Neural progenitor cell (in vitro differentiated cells): ENCODE measurements around the gene CXorf65.

Experiments
- EZH2 ChIP-seq: fragments of 200-600 bp; sonication (generic); IDR thresholded peaks from 2 replicates; pipeline ENCODE4 v1.6.1; 2017; ENCODE audit warnings: antibody characterized with exemption, mild to moderate bottlenecking, moderate library complexity
- TF ChIP-seq, protein P1 (sequence below): fragments of 200-600 bp; sonication (generic); IDR thresholded peaks from 2 replicates; pipeline ENCODE4 v1.5.1; 2017; ENCODE audit warnings: antibody characterized with exemption, mild to moderate bottlenecking

DNA sequence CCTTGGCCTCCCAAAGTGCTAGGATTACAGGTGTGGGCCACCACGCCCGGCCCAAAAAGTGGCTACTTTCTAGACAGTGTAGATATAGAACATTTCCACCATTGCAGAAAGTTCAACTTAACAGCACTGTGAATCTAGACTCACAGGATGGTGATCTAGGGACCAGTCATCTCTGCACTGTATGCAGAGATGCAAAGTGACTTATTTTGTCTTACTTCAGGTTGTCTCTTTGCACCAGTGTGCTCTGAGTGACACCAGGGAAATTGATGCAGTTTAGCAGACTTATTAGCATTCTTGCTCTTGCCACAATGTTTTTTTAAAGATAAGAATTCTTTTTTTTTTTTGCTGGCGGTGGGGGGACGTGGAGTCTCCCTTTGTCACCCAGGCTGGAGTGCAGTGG lies 23.7 kb downstream of the CXorf65 start:
- TF ChIP-seq, protein P1, sequence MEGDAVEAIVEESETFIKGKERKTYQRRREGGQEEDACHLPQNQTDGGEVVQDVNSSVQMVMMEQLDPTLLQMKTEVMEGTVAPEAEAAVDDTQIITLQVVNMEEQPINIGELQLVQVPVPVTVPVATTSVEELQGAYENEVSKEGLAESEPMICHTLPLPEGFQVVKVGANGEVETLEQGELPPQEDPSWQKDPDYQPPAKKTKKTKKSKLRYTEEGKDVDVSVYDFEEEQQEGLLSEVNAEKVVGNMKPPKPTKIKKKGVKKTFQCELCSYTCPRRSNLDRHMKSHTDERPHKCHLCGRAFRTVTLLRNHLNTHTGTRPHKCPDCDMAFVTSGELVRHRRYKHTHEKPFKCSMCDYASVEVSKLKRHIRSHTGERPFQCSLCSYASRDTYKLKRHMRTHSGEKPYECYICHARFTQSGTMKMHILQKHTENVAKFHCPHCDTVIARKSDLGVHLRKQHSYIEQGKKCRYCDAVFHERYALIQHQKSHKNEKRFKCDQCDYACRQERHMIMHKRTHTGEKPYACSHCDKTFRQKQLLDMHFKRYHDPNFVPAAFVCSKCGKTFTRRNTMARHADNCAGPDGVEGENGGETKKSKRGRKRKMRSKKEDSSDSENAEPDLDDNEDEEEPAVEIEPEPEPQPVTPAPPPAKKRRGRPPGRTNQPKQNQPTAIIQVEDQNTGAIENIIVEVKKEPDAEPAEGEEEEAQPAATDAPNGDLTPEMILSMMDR: no peak
- TF ChIP-seq EZH2: no peak
